Mammary epithelial cell (primary cell): ENCODE measurements around the gene ISM1.

Experiments used
- EZH2 ChIP-seq: IDR thresholded peaks from 2 replicates; pipeline ENCODE4 v1.6.1; 2012; ENCODE audit warnings: low read length, inconsistent platforms, borderline replicate concordance
- TF ChIP-seq, protein P1 (sequence below), 2 donors: IDR thresholded peaks in 1 of 2; conservative IDR thresholded peaks in 1 of 2; 2 replicates each; pipeline ENCODE4 v1.5.1; 2011 to 2012; ENCODE audit warnings: inconsistent platforms in 2 of 2, low read length in 2 of 2, mild to moderate bottlenecking in 2 of 2, control low read depth in 1 of 2, low read depth in 1 of 2; ENCODE audit not compliant: insufficient read depth in 1 of 2; ENCODE audit errors: extremely low read depth in 1 of 2

- TF ChIP-seq EZH2: no peak
- TF ChIP-seq, protein P1, sequence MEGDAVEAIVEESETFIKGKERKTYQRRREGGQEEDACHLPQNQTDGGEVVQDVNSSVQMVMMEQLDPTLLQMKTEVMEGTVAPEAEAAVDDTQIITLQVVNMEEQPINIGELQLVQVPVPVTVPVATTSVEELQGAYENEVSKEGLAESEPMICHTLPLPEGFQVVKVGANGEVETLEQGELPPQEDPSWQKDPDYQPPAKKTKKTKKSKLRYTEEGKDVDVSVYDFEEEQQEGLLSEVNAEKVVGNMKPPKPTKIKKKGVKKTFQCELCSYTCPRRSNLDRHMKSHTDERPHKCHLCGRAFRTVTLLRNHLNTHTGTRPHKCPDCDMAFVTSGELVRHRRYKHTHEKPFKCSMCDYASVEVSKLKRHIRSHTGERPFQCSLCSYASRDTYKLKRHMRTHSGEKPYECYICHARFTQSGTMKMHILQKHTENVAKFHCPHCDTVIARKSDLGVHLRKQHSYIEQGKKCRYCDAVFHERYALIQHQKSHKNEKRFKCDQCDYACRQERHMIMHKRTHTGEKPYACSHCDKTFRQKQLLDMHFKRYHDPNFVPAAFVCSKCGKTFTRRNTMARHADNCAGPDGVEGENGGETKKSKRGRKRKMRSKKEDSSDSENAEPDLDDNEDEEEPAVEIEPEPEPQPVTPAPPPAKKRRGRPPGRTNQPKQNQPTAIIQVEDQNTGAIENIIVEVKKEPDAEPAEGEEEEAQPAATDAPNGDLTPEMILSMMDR (conservative IDR thresholded peaks at IDR 0.05 in 1 of 2, IDR thresholded peaks at IDR 0.05 in 1 of 2; ENCODE audit: extremely low read depth in 1 of 2, insufficient read depth in 1 of 2, low read depth in 1 of 2, low read length in 2 of 2): no peak
These were observed 112.0 kb downstream of the ISM1 start for GRCh38 chr20:13333036-13333435.
